AG10803 (cell line): ENCODE data around the gene RILPL1.
"Not testable (repeated sequence)": the region's sequence is repeated elsewhere in the genome, so short reads cannot be mapped to it uniquely, and the experiment has no call there.

Experiments used
- DNase-seq: peaks from one replicate; pipeline ENCODE4 v3.0.0; 2010; ENCODE audit warnings: low read depth
- H3K4me3 ChIP-seq: 2 replicates; pipeline ENCODE4 v1.5.1; 2011; ENCODE audit warnings: mild to moderate bottlenecking, low read length, control low read depth
- CTCF ChIP-seq: conservative IDR thresholded peaks from 2 replicates; pipeline ENCODE4 v1.5.1; 2011; ENCODE audit warnings: mild to moderate bottlenecking, low read length, control low read depth, inconsistent platforms

RILPL1 gene

GRCh38 chr12:123474485-123475245, 58.9 kb downstream of the RILPL1 start:
- TF ChIP-seq CTCF = no peak
- no peak overlapping the region for H3K4me3 ChIP-seq
- DNase-seq = no peak

GRCh38 chr12:123472438-123472849, 61.1 kb downstream of the RILPL1 start:
- TF ChIP-seq CTCF = no peak
- H3K4me3 ChIP-seq = no peak overlapping the region
- DNase-seq = no peak

GRCh38 chr12:123471374-123472068, 62.0 kb downstream of the RILPL1 start:
- no peak overlapping the region for H3K4me3 ChIP-seq
- DNase-seq = peak; percentile 87
- TF ChIP-seq CTCF = no peak

GRCh38 chr12:123469978-123470377, 63.5 kb downstream of the RILPL1 start:
- no peak for DNase-seq
- TF ChIP-seq CTCF = no peak

GRCh38 chr12:123468786-123469185, 64.7 kb downstream of the RILPL1 start:
- DNase-seq = no peak
- TF ChIP-seq CTCF = no peak; the same call in 1 of the 2 replicates

More at GRCh38 chr12:123469978-123470377, 63.5 kb downstream of the RILPL1 start:
- H3K4me3 ChIP-seq = no peak overlapping the region

GRCh38 chr12:123465084-123465483, 68.4 kb downstream of the RILPL1 start:
- no peak for DNase-seq
- no peak for TF ChIP-seq CTCF
- no peak overlapping the region for H3K4me3 ChIP-seq

More at GRCh38 chr12:123468786-123469185, 64.7 kb downstream of the RILPL1 start:
- no peak overlapping the region for H3K4me3 ChIP-seq

GRCh38 chr12:123463174-123463573, 70.3 kb downstream of the RILPL1 start:
- DNase-seq, H3K4me3 ChIP-seq: not testable (repeated sequence)
